GM12892 (cell line): Measurements from ENCODE around the gene TMPRSS5.

Source experiments
- POLR2A ChIP-seq: IDR thresholded peaks from 2 replicates; pipeline ENCODE4 v1.6.1; 2011; ENCODE audit warnings: low read depth, low read length, control low read depth
- POLR2AphosphoS5 ChIP-seq: IDR thresholded peaks from 2 replicates; pipeline ENCODE4 v1.6.1; 2011; ENCODE audit warnings: low read depth, low read length, control low read depth

DNA sequence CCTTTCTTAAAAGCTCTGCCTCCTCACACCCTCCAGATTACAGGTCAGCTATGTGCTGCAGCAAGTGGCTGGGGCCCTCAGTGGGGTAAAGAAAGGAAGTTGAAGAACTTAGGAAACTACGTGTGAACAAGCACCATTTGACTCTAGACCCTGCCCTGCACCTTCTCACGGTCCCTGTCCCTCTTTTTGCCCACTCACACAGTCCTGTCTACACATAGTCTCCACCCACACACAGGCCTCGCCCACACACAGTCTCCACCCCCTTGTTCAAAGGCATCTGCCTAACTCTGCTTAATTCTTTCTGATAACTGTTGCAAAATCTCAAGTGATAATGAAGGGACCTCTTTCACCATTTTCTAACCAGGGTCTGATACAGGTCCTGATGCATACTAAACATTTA, 59.0 kb downstream of the TMPRSS5 start:
- TF ChIP-seq POLR2AphosphoS5 = no peak
- TF ChIP-seq POLR2A = no peak
